Measurements from ENCODE around the gene ST7. TPM values are rescaled to one million over a fixed set of nuclear protein-coding genes. Genes with fewer than 3 reads are reported as not detected.

Gene ST7
- total RNA-seq, 1 experiment from 2014 or later, result 38.2 TPM

- no peak overlapping the region for H3K4me3 ChIP-seq (ENCODE audit: low read depth, low read length)
- peaks cover 12% of the 10 kb centered on the region for H3K4me1 Mint-ChIP-seq (ENCODE audit: low read depth, unreplicated experiment)
- H3K36me3 ChIP-seq (ENCODE audit: control insufficient read depth, insufficient read depth, low read length), result no peaks in the 10 kb centered on the region
- no peak overlapping the region for H3K27ac Mint-ChIP-seq (ENCODE audit: unreplicated experiment)
- H3K36me3 Mint-ChIP-seq (ENCODE audit: insufficient read depth, unreplicated experiment), result no peaks in the 10 kb centered on the region
- ChIA-PET POLR2A (no interaction called here), CTCF (interaction anchor here (0.7 kb wide), 1 partner anchor 527 kb away, joined by 3 read pairs; no protein-coding TSS in a partner anchor)
- no peak for TF ChIP-seq CTCF (IDR thresholded peaks at IDR 0.05; ENCODE audit: insufficient read depth in 1 of 2, low read depth in 1 of 2, low read length in 1 of 2, severe bottlenecking in 1 of 2, unreplicated experiment in 1 of 2)
- DNase-seq, result no peak
- H3K4me1 ChIP-seq, result peaks cover 3% of the 10 kb centered on the region; the same call in 1 of the 2 replicates
- H3K27me3 Mint-ChIP-seq (ENCODE audit: insufficient read depth, unreplicated experiment), result no peaks in the 10 kb centered on the region
- no peaks in the 10 kb centered on the region for H3K27me3 ChIP-seq (replicated peaks; ENCODE audit: control insufficient read depth, insufficient read depth, low read length)
- H3K9me3 Mint-ChIP-seq (ENCODE audit: unreplicated experiment), result no peaks in the 10 kb centered on the region
- intact Hi-C loops (cut with micrococcal nuclease; ENCODE audit: unreplicated experiment), result no loop called here
- no peak overlapping the region for H3K4me3 Mint-ChIP-seq (ENCODE audit: unreplicated experiment)
- no peaks in the 10 kb centered on the region for H3K9me3 ChIP-seq
- BruUV-seq (replicated peaks), result no TSS peak
Observed at GRCh38 chr7:116929021-116929420, 24.3 kb upstream of the ST7 start.

- peaks cover 12% of the 10 kb centered on the region for H3K4me1 Mint-ChIP-seq (ENCODE audit: low read depth, unreplicated experiment)
- H3K9me3 Mint-ChIP-seq (ENCODE audit: unreplicated experiment), result no peaks in the 10 kb centered on the region
- H3K4me3 ChIP-seq (ENCODE audit: low read depth, low read length), result no peak overlapping the region
- intact Hi-C loops (cut with micrococcal nuclease; ENCODE audit: unreplicated experiment), result loop anchor here (1.0 kb wide), 6 partner anchors 21 to 456 kb away; no protein-coding TSS in a partner anchor
- no peak overlapping the region for H3K4me3 Mint-ChIP-seq (ENCODE audit: unreplicated experiment)
- H3K27me3 Mint-ChIP-seq (ENCODE audit: insufficient read depth, unreplicated experiment), result no peaks in the 10 kb centered on the region
- H3K36me3 Mint-ChIP-seq (ENCODE audit: insufficient read depth, unreplicated experiment), result no peaks in the 10 kb centered on the region
- peak; percentile 85 for DNase-seq
- no TSS peak for BruUV-seq (replicated peaks)
- H3K36me3 ChIP-seq (ENCODE audit: control insufficient read depth, insufficient read depth, low read length), result no peaks in the 10 kb centered on the region
- no peaks in the 10 kb centered on the region for H3K27me3 ChIP-seq (replicated peaks; ENCODE audit: control insufficient read depth, insufficient read depth, low read length)
- TF ChIP-seq CTCF (IDR thresholded peaks at IDR 0.05; ENCODE audit: insufficient read depth in 1 of 2, low read depth in 1 of 2, low read length in 1 of 2, severe bottlenecking in 1 of 2, unreplicated experiment in 1 of 2), result peak; percentile 87
- ChIA-PET POLR2A (no interaction called here), CTCF (interaction anchor here (0.6 to 3.7 kb wide), 6 partner anchors 10 to 196 kb away, joined by 3 to 29 read pairs (median 3); partner anchors contain the start of gene ST7)
- no peaks in the 10 kb centered on the region for H3K9me3 ChIP-seq
- H3K4me1 ChIP-seq, result peaks cover 3% of the 10 kb centered on the region; the same call in 1 of the 2 replicates
- no peak overlapping the region for H3K27ac Mint-ChIP-seq (ENCODE audit: unreplicated experiment)
Observed at GRCh38 chr7:116929914-116930913, 23.1 kb upstream of the ST7 start.

- Mint-ChIP-seq H3K4me1 (ENCODE audit: low read depth, unreplicated experiment) (peaks cover 12% of the 10 kb centered on the region), H3K27me3 (ENCODE audit: insufficient read depth, unreplicated experiment) (no peaks in the 10 kb centered on the region), H3K36me3 (ENCODE audit: insufficient read depth, unreplicated experiment) (no peaks in the 10 kb centered on the region), H3K27ac (ENCODE audit: unreplicated experiment) (no peak overlapping the region), H3K9me3 (ENCODE audit: unreplicated experiment) (no peaks in the 10 kb centered on the region), H3K4me3 (ENCODE audit: unreplicated experiment) (no peak overlapping the region)
- ChIA-PET CTCF (interaction anchor here (0.6 to 3.7 kb wide), 2 partner anchors 12 to 194 kb away, joined by 3 to 29 read pairs; no protein-coding TSS in a partner anchor), POLR2A (no interaction called here)
- intact Hi-C loops (cut with micrococcal nuclease; ENCODE audit: unreplicated experiment), result no loop called here
- no peak for TF ChIP-seq CTCF (IDR thresholded peaks at IDR 0.05; ENCODE audit: insufficient read depth in 1 of 2, low read depth in 1 of 2, low read length in 1 of 2, severe bottlenecking in 1 of 2, unreplicated experiment in 1 of 2)
- no TSS peak for BruUV-seq (replicated peaks)
- no peaks in the 10 kb centered on the region for H3K9me3 ChIP-seq
- H3K4me3 ChIP-seq (ENCODE audit: low read depth, low read length), result no peak overlapping the region
- no peaks in the 10 kb centered on the region for H3K36me3 ChIP-seq (ENCODE audit: control insufficient read depth, insufficient read depth, low read length)
- DNase-seq, result no peak
- H3K27me3 ChIP-seq (replicated peaks; ENCODE audit: control insufficient read depth, insufficient read depth, low read length), result no peaks in the 10 kb centered on the region
- peaks cover 3% of the 10 kb centered on the region; the same call in 1 of the 2 replicates for H3K4me1 ChIP-seq
Observed at GRCh38 chr7:116932566-116932965, 20.7 kb upstream of the ST7 start.
